Activated naive CD8-positive, alpha-beta T cell treated with anti-CD3 and anti-CD28 coated beads, Interleukin-2, amount 50 U/mL, for 16 hours (primary cell): Measurements from ENCODE around the gene MTG1.
"Not testable (repeated sequence)": the region's sequence is repeated elsewhere in the genome, so short reads cannot be mapped to it uniquely, and the experiment has no call there.

Source experiments
- DNase-seq: peaks from one replicate; pipeline ENCODE4 v3.0.0-alpha.2; 2020; ENCODE audit warnings: low read depth, low spot score

Gene MTG1

DNA sequence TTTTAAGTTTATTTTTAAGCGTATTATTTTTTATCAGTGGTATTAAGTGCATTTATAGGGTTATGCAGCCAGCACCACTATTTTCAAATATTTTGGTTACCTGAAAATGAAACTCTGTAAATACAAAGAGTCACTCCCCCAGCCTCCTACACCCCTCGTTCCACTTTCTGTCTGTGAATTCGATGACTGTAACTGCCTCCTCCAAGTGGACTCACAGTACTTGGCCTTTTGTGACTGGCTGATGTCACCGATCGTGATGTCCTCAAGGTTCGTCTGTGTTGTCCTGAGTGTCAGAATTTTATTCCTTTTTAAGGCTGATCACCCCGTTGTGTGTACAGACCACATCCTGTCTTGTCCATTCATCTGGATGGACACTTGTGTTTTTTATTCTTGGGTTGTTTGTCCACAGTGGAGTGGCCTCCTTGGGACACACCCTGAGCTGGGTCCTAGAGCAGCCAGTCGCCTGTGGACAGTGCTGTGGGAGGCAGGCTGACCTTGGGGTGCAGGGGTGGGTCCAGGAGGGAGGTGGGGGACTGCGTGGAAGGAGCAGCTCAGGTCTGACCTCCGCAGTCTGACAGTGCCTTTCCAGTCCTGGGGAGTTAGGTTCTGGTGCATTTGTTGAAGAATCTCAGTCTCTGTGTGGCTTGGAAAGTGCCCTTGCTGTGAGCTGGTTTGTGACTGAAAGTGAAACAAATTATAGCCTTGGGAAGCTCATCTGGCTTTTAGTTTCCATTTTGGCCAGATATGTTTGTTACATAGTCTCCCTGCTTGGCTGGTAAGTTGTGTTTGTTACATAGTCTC lies 6.9 kb downstream of the MTG1 start:
- DNase-seq, result no peak

DNA sequence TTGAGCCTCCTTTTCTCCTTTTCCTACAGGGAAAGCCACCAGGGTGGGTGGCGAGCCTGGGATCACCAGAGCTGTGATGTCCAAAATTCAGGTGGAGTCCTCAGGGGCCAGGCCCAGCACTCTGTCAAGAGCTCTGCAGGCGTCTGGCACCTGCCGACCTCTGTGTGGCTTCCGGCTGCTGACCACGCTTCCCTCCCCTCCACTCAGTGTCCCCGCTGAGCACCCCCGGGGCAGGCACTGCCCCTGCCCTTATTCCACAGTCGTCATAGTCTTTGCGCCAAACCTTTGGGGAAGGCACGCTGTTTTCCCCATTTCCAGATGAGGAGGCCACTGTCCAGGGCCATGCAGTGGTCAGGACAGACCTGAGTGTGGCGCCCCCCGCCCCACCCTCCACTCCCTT lies 7.5 kb downstream of the MTG1 start:
- DNase-seq, result no peak

DNA sequence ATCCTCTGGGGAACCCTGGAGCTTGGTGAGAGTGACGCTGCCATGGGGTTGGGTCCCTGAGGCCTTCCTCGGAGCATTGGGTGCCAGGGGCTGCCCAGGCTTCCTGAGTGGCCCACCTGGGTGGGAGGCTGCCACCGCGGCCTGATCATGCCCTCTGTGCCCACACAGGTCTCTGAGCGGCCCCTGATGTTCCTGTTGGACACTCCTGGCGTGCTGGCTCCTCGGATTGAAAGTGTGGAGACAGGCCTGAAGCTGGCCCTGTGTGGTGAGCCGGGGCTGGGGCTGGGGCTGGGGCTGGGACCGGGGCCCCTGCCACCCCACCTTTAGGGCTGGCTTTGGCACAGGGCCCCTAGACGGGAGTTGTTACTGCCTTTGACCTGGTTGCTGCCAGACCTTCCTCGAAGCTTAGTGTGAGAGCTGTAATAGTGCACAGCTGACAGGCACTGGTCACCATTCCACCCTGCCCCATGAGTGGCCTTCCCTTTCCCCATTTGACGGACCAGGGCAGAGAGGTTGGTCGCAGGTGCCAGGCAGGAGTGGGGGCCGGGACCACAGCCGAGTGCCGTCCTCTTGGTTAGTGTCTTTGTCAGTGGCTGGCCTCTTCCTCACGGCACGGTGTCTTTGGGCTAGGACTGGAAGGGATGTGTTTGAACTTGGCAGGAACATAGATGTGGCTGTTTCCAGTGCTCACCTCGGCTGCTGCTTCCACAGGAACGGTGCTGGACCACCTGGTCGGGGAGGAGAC lies 8.2 kb downstream of the MTG1 start:
- no peak for DNase-seq

DNA sequence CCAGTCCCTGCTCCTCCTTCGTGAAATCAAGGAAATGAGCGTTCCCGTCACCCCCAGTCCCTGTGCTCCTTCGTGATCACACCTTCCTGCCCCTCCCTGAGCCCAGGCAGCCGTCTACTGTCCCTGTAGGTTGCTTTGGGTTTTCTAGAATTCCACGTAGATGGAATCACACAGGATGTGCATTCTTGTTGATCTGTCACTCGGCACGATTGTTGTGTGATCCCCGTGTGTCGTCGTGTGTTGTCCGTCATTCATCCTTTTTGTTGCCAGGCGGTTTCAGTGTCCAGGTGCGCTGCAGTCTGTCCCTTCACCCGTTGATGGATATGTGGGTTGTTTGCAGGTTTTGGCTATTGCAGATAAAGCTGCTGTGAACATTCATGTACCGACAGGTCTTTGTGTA lies 9.4 kb downstream of the MTG1 start:
- no peak for DNase-seq

DNA sequence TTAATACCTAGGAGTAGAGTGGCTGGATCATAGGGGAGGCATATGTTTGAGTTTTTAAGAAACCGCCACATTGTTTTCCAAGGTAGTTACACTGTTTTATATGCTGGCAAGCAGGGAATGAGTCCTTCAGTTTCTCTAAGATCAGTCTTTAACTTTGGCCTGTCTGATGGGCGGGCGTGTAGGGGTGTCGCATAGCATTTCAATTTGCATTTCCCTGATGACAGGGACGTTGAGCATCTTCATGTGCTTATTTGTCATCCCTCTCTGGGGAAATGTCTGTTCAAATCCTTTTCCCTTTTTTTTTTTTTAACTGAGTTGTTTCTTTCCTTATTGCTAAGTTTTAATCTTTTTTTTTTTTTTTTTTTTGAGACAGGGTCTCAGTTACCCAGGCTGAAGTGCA lies 9.8 kb downstream of the MTG1 start:
- DNase-seq, result no peak

DNA sequence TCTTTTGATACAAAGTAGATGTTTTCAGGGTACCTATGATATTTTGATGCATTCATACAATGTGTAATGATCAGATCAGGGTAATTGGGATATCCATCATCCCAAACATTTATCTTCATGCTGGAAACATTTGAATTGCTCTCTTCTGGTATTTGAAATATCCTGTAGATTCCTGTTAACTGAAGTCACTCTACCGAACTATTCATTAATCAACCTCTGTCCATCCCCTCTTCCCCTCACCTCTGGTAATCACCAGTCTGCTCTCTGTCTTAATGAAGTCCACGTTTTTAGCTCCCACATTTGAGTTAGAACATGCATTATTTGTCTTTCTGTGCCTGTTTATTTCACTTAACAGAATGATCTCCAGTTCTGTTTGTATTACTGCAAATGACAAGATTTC lies 11.3 kb downstream of the MTG1 start:
- no peak for DNase-seq

DNA sequence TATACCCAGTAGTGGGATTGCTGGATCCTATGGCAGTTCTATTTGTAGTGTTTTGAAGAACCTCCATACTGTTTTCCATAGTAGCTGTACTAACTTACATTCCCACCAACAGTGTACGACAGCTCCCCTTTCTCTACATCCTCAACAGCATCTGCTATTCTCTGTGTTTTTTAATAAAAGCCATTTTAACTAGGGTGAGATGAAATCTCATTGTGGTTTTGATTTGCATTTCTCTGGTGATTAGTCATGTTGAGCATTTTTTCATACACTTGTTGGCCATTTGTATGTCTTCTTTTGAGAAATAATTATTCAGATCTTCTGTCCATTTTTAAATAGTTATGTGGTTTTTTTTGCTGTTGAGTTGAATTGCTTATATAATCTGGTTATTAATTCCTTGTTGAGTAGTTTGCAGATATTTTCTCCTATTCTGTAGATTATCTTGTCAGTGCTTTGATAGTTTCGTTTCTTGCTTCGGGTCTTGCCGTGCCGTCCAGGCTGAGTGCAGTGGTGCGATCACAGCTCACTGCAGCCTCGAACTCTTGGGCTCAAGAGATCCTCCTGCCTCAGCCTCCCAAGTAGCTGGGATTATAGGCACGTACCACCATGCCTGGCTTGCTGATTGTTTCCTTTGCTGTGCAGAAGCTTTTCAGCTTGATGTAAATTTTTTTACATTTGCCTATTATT lies 12.0 kb downstream of the MTG1 start:
- DNase-seq, result no peak

DNA sequence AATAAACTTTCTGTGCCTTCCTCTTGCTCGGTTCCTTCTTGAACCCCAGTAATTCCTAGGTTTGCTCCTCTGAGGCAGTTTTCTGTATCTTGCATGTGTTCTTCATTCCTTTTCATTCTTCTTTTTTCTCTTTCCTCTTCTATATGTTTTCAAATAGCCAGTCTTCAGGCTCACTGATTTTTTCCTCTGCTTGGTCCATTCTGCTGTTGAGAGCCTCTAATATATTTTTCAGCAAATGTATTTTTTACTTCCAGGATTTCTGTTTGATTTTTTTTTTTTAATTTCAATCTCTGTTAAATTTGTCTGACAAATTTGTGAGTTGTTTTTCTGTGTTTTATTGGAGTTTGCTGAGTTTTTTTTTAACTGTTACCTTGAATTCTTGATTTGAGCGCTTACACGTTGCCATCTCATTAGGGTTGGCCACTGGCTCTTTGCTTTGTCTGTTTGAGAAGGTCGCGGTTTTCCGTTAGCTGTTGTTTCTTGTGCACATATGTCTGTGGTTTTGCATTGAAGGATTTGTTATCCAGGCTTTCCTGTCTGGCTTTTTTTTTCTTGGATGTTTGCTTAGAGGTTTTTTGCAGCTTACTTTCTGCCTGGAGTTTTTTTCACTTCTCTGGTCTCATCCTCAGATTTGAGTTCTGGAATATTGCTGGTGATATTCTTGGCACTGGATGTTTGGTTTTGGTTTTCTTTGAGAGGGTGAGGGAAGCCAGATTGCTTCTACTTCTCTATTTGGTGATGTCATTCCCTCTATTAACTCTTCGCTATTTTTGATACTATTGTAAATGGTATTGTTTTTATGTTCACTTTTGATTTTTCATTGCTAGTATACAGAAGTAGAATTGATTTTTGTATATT lies 17.8 kb downstream of the MTG1 start:
- no peak for DNase-seq

DNA sequence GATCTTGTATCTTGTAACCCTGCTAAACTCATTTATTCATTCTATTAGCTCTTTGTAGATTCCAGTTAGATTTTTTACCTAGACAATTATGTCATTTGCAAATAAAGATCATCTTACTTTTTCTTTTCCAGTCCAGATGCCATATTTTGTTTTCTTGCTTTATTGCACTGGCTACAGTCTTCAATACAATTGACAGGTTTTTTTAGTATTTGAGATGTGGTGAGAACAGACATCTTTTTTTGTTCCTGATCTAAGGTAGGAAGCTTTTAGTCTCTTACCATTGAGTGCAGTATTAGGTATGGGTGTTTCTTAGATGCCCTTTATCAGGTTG lies 18.4 kb downstream of the MTG1 start:
- DNase-seq, result no peak

DNA sequence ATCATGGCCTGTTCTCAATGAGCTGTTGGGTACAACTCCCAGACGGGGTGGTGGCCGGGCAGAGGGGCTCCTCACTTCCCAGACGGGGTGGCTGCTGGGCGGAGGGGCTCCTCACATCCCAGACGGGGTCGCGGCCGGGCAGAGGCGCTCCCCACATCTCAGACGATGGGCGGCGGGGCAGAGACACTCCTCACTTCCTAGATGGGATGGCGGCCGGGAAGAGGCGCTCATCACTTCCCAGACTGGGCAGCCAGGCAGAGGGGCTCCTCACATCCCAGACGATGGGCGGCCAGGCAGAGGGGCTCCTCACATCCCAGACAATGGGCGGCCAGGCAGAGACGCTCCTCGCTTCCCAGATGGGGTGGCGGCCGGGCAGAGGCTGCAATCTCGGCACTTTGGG lies 20.4 kb downstream of the MTG1 start:
- not testable (repeated sequence) for DNase-seq

DNA sequence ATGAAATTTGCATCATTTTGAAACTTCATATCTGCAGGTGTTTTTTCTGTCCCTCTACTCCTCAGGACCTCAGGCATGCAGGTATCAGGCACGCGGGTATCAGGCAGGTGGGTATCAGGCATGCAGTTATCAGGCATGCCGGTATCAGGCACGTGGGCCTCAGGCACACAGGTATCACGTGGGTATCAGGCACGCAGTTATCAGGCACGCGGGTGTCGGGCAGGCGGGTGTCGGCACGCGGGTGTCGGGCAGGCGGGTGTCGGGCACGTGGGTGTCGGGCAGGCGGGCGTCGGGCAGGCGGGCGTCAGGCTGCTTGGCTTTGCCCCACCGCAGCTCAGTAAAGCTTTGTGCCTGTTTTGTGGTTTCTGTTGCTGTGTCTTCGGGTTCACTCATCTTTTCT lies 21.8 kb downstream of the MTG1 start:
- DNase-seq, result no peak

DNA sequence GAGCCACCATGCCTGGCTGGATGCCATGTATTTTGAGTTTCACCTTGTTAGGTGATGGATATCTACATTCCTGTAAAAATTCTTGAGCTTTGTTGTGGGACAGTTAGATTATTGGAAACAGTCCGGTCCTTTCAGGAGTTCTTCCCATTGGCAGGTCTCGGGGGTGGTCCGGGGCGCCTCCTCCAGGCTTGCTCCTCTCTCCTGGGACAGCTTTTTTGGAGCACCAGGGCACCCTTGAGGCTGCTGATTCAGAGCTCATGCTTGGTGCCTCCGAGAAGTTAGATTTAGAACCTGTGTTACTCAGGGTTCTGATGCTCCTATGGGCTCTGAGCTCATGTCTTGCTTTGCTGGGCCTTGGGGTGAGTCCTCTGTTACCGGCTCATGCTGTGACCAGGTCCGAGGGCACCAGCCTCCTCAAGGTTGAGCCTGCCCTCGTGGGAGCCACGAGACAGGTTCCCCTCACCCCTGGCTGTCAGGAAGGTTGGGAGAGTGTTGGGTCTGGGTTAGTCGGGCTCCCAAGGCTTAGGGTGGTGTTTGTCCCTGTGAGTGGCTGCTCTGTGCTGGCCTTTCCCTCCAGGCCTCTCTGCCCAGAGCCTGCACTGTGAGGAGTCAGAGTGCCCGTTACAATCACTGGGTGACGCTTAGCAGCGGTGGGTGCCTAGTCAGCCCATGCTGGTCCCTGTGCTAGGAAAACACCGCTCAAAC lies 24.5 kb downstream of the MTG1 start:
- DNase-seq, result no peak

DNA sequence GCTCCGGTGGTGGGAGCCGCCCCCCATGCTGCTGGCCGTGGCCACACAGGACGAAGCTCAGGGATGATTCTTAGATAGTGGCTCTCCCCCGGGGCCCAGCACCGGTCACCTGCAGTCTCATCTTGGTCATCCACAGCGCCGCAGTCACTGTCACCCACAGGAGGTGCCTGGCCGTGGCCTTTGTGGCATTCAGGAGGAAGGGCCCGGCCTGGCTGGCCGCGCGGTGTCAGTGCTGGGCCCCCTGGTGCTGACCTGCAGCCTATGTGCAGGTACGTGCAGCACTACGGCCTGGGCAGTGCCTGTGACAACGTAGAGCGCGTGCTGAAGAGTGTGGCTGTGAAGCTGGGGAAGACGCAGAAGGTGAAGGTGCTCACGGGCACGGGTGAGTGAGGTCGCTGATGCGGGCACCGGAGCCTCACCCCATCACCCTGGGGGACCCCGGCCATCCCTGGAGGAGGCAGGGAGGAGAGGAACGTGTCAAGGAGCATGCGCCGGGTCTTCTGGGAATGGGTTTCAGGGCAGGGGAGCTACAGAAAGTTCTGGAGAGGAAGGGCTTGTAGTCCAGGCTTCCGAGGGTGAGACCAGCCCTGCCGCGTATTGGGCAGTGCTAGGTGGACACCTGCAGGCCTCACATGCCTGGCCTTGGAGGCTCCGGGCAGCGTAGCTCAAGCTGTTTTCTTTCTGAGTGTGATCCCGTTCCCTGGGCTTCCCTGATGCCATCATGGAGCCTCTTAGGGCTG lies 25.4 kb downstream of the MTG1 start:
- DNase-seq, result no peak

DNA sequence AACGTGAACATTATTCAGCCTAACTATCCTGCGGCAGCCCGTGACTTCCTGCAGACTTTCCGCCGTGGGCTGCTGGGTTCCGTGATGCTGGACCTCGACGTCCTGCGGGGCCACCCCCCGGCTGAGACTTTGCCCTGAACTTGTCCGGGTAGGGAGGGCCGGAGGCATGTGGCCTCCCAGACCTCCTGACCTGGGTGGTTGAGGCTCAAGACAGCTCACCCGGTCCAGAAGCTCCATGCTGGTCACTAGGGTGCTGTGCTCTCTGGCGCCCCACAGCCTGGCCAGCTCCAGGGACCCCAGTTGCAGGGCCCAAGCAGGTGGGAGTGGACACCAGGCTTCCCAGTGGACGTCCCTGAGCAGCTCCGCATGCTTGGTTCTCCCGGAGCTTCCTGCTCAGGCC lies 26.1 kb downstream of the MTG1 start:
- DNase-seq, result no peak

DNA sequence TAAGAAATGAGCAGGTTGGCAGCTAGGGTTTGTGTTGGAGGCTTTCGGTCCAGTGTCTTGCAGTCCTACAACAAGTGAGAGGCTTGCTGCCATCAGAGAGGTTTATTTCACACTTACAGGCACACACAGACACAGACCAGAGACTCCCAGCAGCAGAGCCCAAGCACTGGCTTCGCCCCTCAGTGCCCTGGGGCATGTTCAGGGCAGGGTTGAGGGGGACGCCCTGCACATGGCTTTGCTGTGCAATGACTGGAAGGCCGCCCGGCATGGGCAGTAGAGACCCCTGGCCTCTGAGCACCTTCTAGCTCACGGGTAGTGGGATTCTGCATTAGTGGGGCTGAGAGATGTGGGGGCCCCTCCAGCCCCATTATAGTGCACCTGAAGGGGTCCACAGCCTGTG lies 26.6 kb downstream of the MTG1 start:
- DNase-seq, result no peak

DNA sequence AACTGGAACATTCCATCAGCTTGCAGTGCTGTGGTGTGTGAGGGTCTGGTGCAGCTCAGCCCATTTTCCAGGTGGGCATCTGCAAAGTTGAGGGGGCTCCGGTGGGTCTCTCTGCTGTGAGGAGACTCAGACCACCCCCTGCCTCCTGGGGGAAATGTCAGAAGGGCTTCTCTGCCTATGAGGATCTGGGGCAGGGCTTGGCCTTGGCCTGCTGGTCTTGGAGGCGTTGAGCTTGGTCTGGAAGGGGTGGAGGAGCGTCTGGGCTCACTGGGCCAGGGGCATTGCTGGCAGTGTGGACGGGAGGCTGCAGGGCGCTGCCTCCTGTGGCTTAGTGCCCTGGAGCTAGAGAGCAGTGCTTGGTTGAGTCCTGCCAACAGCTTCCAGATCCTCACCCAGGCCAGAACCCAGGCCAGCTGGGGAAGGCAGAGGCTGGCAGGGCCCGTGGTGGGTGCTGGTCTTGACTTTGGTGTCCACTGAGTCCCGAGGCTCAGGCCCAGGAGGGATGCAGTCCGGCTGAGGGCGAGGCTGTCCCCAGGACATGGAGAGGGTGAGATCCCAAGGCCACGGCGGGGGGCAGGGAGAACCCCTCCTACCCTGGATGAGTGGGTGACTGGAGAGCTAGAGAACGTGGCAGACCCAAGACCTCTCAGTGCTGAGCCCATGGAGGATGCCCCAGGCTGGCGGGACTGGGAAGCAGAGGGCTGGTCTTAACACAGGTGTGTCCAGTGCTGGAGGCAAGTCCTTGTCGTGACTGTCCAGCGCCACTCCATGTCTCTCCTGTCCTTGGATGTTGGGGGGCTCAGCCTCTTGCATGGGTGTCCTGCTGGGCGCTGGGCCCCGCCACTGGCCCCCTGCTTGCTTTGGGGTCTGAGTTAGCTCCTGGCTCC lies 27.6 kb downstream of the MTG1 start:
- no peak for DNase-seq

DNA sequence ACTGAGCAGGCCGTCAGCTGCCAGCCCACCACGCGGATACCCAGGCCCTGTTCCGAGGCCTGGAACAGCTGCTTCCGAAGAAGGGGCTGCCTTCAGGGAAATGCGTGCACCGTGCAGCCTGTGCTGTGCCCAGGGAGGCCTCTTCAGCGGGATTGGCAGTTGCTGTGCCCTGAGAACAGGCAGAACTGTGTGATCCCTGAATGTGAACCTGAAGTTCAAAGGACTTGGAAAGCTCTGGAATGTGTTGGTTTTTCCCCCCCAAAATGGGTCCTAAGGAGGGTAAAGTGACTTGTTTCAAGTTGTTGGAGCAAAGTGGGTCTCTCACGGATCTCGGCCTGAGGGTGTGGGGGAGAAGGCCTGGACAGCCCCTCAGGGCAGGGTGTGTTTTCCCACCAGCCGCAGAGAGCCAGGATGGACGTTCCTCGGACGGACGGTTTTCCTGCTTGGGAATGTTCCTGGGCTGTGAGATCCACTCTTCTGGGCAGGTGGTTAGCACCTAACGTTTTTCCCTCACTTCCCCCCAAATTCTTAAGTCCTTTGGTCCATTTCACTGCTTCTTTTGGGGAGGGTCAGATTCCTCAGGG lies 28.4 kb downstream of the MTG1 start:
- DNase-seq, result no peak

DNA sequence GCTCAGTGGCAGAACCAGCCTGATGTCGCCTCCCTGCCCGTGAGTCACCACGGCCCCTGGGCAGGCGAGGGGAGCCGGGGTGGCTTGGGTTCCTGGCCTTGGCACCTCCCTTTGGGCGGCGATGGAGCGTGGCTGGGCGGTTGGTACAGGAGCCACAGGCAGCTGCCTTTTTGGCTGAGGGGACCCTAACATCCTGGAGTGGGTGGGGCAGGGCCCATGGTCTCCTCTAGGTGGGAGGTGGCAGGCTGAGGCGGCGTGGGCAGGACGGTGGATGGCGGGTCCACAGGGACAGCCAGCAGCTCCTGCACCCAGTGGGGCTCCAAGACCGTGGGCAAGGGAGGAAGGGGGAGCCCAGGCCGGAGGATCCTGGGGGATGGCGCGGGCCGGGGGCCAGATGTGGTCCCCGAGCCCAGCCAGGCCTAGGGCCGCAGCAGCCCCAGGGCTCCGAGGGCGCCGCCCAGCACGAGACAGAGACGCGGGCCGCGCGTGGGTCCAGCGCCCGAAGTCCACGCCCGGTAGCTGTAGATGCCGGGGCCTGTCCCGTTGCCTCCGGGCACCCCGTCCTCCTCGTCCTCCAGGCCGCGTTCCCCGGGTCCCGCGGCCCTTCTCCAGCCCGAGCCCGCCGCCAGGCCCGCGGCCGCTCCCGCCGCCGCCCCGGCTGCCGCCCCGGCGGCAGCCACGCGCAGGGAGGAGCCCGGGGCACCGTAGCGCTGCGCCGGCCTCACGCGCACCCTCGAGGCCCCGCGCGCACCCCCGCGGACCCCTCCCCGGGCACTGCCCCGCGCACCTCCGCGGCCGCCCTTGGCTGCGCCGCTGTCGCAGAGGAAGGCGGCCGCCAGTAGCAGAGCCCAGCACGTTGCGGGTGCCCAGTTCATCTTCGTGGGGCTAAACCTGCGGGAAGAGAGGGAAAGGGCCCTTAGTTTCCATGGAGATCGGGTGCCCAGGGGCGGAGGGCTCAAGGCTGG lies 29.1 kb downstream of the MTG1 start:
- no peak for DNase-seq
